ENCODE data around the gene EVA1C. TPM values are rescaled to one million over a fixed set of nuclear protein-coding genes. Genes with fewer than 3 reads are reported as not detected.

Gene EVA1C
- polyA plus RNA-seq, 1 donor (not counting 4 experiments of a cell fraction or from before 2014, with no cell fraction given): 15.3 TPM

GRCh38 chr21:32382108-32382644 lies 30.3 kb upstream of the EVA1C start:
- Histone ChIP-seq H3K4me2 (ENCODE audit: control insufficient read depth, extremely low read depth, insufficient read depth, low read depth, low read length) (no peak overlapping the region), H3K9ac (ENCODE audit: control insufficient read depth, extremely low read depth, insufficient read depth, low read length) (no peak overlapping the region)

GRCh38 chr21:32383812-32384211 lies 28.7 kb upstream of the EVA1C start:
- H3K4me1 ChIP-seq (ENCODE audit: control insufficient read depth, extremely low read depth, insufficient read depth, low read length): peaks cover 21% of the 10 kb centered on the region
- H3K4me2 ChIP-seq (ENCODE audit: control insufficient read depth, extremely low read depth, insufficient read depth, low read depth, low read length): no peak overlapping the region
- DNase-seq (ENCODE audit: low read depth, low spot score) (no peak), FAIRE-seq (no peak)
- no peak overlapping the region for H3K9ac ChIP-seq (ENCODE audit: control insufficient read depth, extremely low read depth, insufficient read depth, low read length)
- H3K9me3 ChIP-seq (ENCODE audit: control insufficient read depth, low read depth, low read length): no peaks in the 10 kb centered on the region
- peaks cover 4% of the 10 kb centered on the region for H4K20me1 ChIP-seq (ENCODE audit: control insufficient read depth, extremely low read depth, insufficient read depth, low read length)
- no peak overlapping the region for H3K27ac ChIP-seq (ENCODE audit: control insufficient read depth, insufficient read depth, low read length)
- dilution Hi-C loops (cut with MboI; ENCODE audit: extremely low pct_ligation_motif_present, low sequenced_read_pairs): no loop called here
- H3K27me3 ChIP-seq (ENCODE audit: control insufficient read depth, extremely low read depth, insufficient read depth, low read length): no peaks in the 10 kb centered on the region
- peaks cover 15 to 53% of the 10 kb centered on the region in 2 experiments for H3K36me3 ChIP-seq (ENCODE audit: control insufficient read depth in 2 of 2, extremely low read depth in 1 of 2, insufficient read depth in 2 of 2, low read length in 2 of 2)
- peaks cover 65% of the 10 kb centered on the region for H3K79me2 ChIP-seq (ENCODE audit: control insufficient read depth, insufficient read depth, low read length)
- H2AFZ ChIP-seq (ENCODE audit: control insufficient read depth, low read length): no peak overlapping the region
- no peak overlapping the region for H3K4me3 ChIP-seq (ENCODE audit: control insufficient read depth in 2 of 3, extremely low read depth in 1 of 3, insufficient read depth in 2 of 3, low read depth in 1 of 3, low read length in 3 of 3)
- TF ChIP-seq EZH2 (IDR thresholded peaks at IDR 0.05; ENCODE audit: low read length): no peak
- TF ChIP-seq CTCF (optimal IDR thresholded peaks at IDR 0.05 in 1 of 3, IDR thresholded peaks at IDR 0.05 in 1 of 3, conservative IDR thresholded peaks at IDR 0.05 in 1 of 3; ENCODE audit: extremely low read depth in 1 of 3, insufficient read depth in 2 of 3, low read length in 3 of 3): peak in 1 of 3 experiments; percentile 21
- no peaks in the 10 kb centered on the region for H3K9me1 ChIP-seq (ENCODE audit: control insufficient read depth, extremely low read depth, insufficient read depth, low read length)

More at GRCh38 chr21:32382108-32382644, 30.3 kb upstream of the EVA1C start:
- DNase-seq (ENCODE audit: low read depth, low spot score) (no peak), FAIRE-seq (no peak)
- no peak overlapping the region for H3K27ac ChIP-seq (ENCODE audit: control insufficient read depth, insufficient read depth, low read length)
- H3K36me3 ChIP-seq (ENCODE audit: control insufficient read depth in 2 of 2, extremely low read depth in 1 of 2, insufficient read depth in 2 of 2, low read length in 2 of 2): peaks cover 24 to 51% of the 10 kb centered on the region in 2 experiments
- no peaks in the 10 kb centered on the region for H3K9me3 ChIP-seq (ENCODE audit: control insufficient read depth, low read depth, low read length)
- no peak overlapping the region for H3K4me3 ChIP-seq (ENCODE audit: control insufficient read depth in 2 of 3, extremely low read depth in 1 of 3, insufficient read depth in 2 of 3, low read depth in 1 of 3, low read length in 3 of 3)
- no peaks in the 10 kb centered on the region for H3K27me3 ChIP-seq (ENCODE audit: control insufficient read depth, extremely low read depth, insufficient read depth, low read length)
- H2AFZ ChIP-seq (ENCODE audit: control insufficient read depth, low read length): no peak overlapping the region
- peaks cover 13% of the 10 kb centered on the region for H3K4me1 ChIP-seq (ENCODE audit: control insufficient read depth, extremely low read depth, insufficient read depth, low read length)
- peaks cover 60% of the 10 kb centered on the region for H3K79me2 ChIP-seq (ENCODE audit: control insufficient read depth, insufficient read depth, low read length)
- no peaks in the 10 kb centered on the region for H3K9me1 ChIP-seq (ENCODE audit: control insufficient read depth, extremely low read depth, insufficient read depth, low read length)
- TF ChIP-seq EZH2 (IDR thresholded peaks at IDR 0.05; ENCODE audit: low read length): no peak
- no peak for TF ChIP-seq CTCF (optimal IDR thresholded peaks at IDR 0.05 in 1 of 3, IDR thresholded peaks at IDR 0.05 in 1 of 3, conservative IDR thresholded peaks at IDR 0.05 in 1 of 3; ENCODE audit: extremely low read depth in 1 of 3, insufficient read depth in 2 of 3, low read length in 3 of 3)
- dilution Hi-C loops (cut with MboI; ENCODE audit: extremely low pct_ligation_motif_present, low sequenced_read_pairs): no loop called here
- no peaks in the 10 kb centered on the region for H4K20me1 ChIP-seq (ENCODE audit: control insufficient read depth, extremely low read depth, insufficient read depth, low read length)

Data from keratinocyte (primary cell).